Liver (tissue), 9 donors: ENCODE measurements around the gene KRTAP4-2. TPM values are rescaled to one million over a fixed set of nuclear protein-coding genes. Genes with fewer than 3 reads are reported as not detected.

ENCODE experiments used
- DNase-seq: peaks from one replicate; pipeline ENCODE4 v3.0.0-alpha.2; 2017; ENCODE audit warnings: low spot score
- H3K27ac ChIP-seq, 2 donors: one replicate each; pipeline ENCODE4 v1.7.0; 2013; ENCODE audit warnings: inconsistent platforms in 2 of 2, low read length in 2 of 2, control low read depth in 1 of 2, low read depth in 1 of 2, mild to moderate bottlenecking in 1 of 2
- H3K27me3 ChIP-seq, 4 donors: one replicate each; pipeline versions ENCODE4 v1.6.1 to v1.7.0; 2013; ENCODE audit warnings: low read length in 3 of 4, inconsistent platforms in 1 of 4, mild to moderate bottlenecking in 1 of 4, moderate library complexity in 1 of 4; ENCODE audit not compliant: control insufficient read depth in 4 of 4, insufficient read depth in 4 of 4
- H3K36me3 ChIP-seq, 4 donors: one replicate each; pipeline versions ENCODE4 v1.6.1 to v1.7.0; 2013; ENCODE audit warnings: low read length in 3 of 4, mild to moderate bottlenecking in 3 of 4, low read depth in 1 of 4, moderate library complexity in 1 of 4; ENCODE audit not compliant: control insufficient read depth in 4 of 4, insufficient read depth in 3 of 4
- H3K4me1 ChIP-seq, 4 donors: one replicate each; pipeline versions ENCODE4 v1.6.1 to v1.7.0; 2013; ENCODE audit warnings: low read length in 3 of 4, mild to moderate bottlenecking in 3 of 4, moderate library complexity in 1 of 4; ENCODE audit not compliant: control insufficient read depth in 4 of 4, insufficient read depth in 4 of 4
- H3K4me3 ChIP-seq, 3 donors: one replicate each; pipeline versions ENCODE4 v1.6.1 to v1.7.0; 2013; ENCODE audit warnings: low read length in 3 of 3, control low read depth in 1 of 3, low read depth in 1 of 3, mild to moderate bottlenecking in 1 of 3
- H3K9ac ChIP-seq, 2 donors: one replicate each; pipeline ENCODE4 v1.7.0; 2013; ENCODE audit warnings: low read length in 2 of 2, mild to moderate bottlenecking in 2 of 2, moderate library complexity in 2 of 2, control low read depth in 1 of 2, low read depth in 1 of 2
- H3K9me3 ChIP-seq, 4 donors: one replicate each; pipeline versions ENCODE4 v1.6.1 to v1.7.0; 2013; ENCODE audit warnings: low read length in 3 of 4; ENCODE audit not compliant: control insufficient read depth in 4 of 4
- ATF3 ChIP-seq: IDR thresholded peaks from 2 replicates; pipeline ENCODE4 v1.6.1; 2016; ENCODE audit warnings: antibody characterized with exemption
- CTCF ChIP-seq: fragments of 150-350 bp; IDR thresholded peaks from 2 replicates; pipeline ENCODE4 v1.5.1; 2017; ENCODE audit warnings: improper control_type of control experiment, low read depth, low read length; ENCODE audit not compliant: missing input control
- EGR1 ChIP-seq, 2 donors: IDR thresholded peaks; 2 replicates each; pipeline ENCODE4 v1.6.1; 2016 to 2018; ENCODE audit warnings: antibody characterized with exemption in 2 of 2, low read depth in 2 of 2
- FOXA1 ChIP-seq: IDR thresholded peaks from 2 replicates; pipeline ENCODE4 v1.6.1; 2016; ENCODE audit warnings: antibody characterized with exemption
- FOXA2 ChIP-seq: IDR thresholded peaks from 2 replicates; pipeline ENCODE4 v1.6.1; 2016; ENCODE audit warnings: antibody characterized with exemption
- GABPA ChIP-seq, 2 donors: IDR thresholded peaks in 1 of 2; conservative IDR thresholded peaks in 1 of 2; 2 replicates each; pipeline ENCODE4 v1.6.1; 2016; ENCODE audit warnings: antibody characterized with exemption in 2 of 2, mild to moderate bottlenecking in 1 of 2, moderate library complexity in 1 of 2
- HNF4A ChIP-seq, 2 donors: conservative IDR thresholded peaks; 2 replicates each; pipeline ENCODE4 v1.6.1; 2016; ENCODE audit warnings: antibody characterized with exemption in 2 of 2, mild to moderate bottlenecking in 2 of 2
- HNF4G ChIP-seq: IDR thresholded peaks from 2 replicates; pipeline ENCODE4 v1.6.1; 2016; ENCODE audit warnings: antibody characterized with exemption
- JUND ChIP-seq, 2 donors: IDR thresholded peaks; 2 replicates each; pipeline ENCODE4 v1.6.1; 2016; ENCODE audit warnings: antibody characterized with exemption in 2 of 2
- NR2F2 ChIP-seq: IDR thresholded peaks from 2 replicates; pipeline ENCODE4 v1.6.1; 2016; ENCODE audit warnings: antibody characterized with exemption
- RAD21 ChIP-seq, 2 donors: IDR thresholded peaks; 2 replicates each; pipeline ENCODE4 v1.6.1; 2016; ENCODE audit warnings: antibody characterized with exemption in 2 of 2, mild to moderate bottlenecking in 2 of 2
- RXRA ChIP-seq, 2 donors: IDR thresholded peaks; 2 replicates each; pipeline ENCODE4 v1.6.1; 2017 to 2018; ENCODE audit warnings: antibody characterized with exemption in 2 of 2, mild to moderate bottlenecking in 1 of 2
- SP1 ChIP-seq: IDR thresholded peaks from 2 replicates; pipeline ENCODE4 v1.6.1; 2018; ENCODE audit warnings: antibody characterized with exemption, mild to moderate bottlenecking
- TAF1 ChIP-seq: conservative IDR thresholded peaks from 2 replicates; pipeline ENCODE4 v1.6.1; 2016; ENCODE audit warnings: antibody characterized with exemption, mild to moderate bottlenecking
- YY1 ChIP-seq: IDR thresholded peaks from 2 replicates; pipeline ENCODE4 v1.6.1; 2016; ENCODE audit warnings: antibody characterized with exemption, mild to moderate bottlenecking
- WGBS: extraction: QIAGEN DNeasy Blood & Tissue Kit; methylation state at CpG from one replicate; pipeline ENCODE4 v1.1.7; 2013; 5-methylcytosine and 5-hydroxymethylcytosine counted together
- polyA plus RNA-seq, 2 donors: library from polyadenylated mRNA; stranded (reverse) in 1 of 2; unstranded in 1 of 2; fragments of 200-250 nt in 1 of 2; fragments of >200 nt in 1 of 2; fragmentation: Nextera tagmentation in 1 of 2; extraction: Ambion mirVana in 1 of 2; gene quantifications; one replicate each; pipeline versions ENCODE4 v1.2.1 to v1.2.3, GENCODE V29; 2013 to 2015
- total RNA-seq, 2 donors: library from RNA; depleted of rRNA; stranded (reverse); fragments of >200 nt; gene quantifications; one replicate each; pipeline ENCODE4 v1.2.3, GENCODE V29; 2014
- TF ChIP-seq, protein P1 (sequence below): IDR thresholded peaks from 2 replicates; pipeline ENCODE4 v1.6.1; 2016; ENCODE audit warnings: antibody characterized with exemption
- TF ChIP-seq, protein P2 (sequence below): IDR thresholded peaks from 2 replicates; pipeline ENCODE4 v1.6.1; 2016; ENCODE audit warnings: antibody characterized with exemption
- donor health status: healthy.
- donor health status: healthy.
- donor health status: healthy.
- donor health status: healthy.
- donor health status: healthy.

Gene KRTAP4-2
- total and polyA plus RNA-seq, 4 donors, result not detected

GRCh38 chr17:41147531-41148204 lies 30.4 kb downstream of the KRTAP4-2 start:
- H3K9ac ChIP-seq, result no peak overlapping the region
- H3K36me3 ChIP-seq, result no peaks in the 10 kb centered on the region
- H3K27ac ChIP-seq, result no peak overlapping the region
- no peaks in the 10 kb centered on the region for H3K4me1 ChIP-seq
- TF ChIP-seq YY1, result no peak
- no peak for TF ChIP-seq RXRA (IDR thresholded peaks at IDR 0.05)
- TF ChIP-seq NR2F2, result no peak
- TF ChIP-seq TAF1, result no peak
- TF ChIP-seq, protein P1, sequence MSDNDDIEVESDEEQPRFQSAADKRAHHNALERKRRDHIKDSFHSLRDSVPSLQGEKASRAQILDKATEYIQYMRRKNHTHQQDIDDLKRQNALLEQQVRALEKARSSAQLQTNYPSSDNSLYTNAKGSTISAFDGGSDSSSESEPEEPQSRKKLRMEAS, result no peak
- no peak for TF ChIP-seq EGR1 (IDR thresholded peaks at IDR 0.05; ENCODE audit: low read depth in 2 of 2)
- no peak for TF ChIP-seq HNF4G
- no peak for TF ChIP-seq JUND (IDR thresholded peaks at IDR 0.05)
- no peak for TF ChIP-seq RAD21 (IDR thresholded peaks at IDR 0.05)
- no peak for TF ChIP-seq ATF3
- TF ChIP-seq CTCF, result no peak
- TF ChIP-seq, protein P2, sequence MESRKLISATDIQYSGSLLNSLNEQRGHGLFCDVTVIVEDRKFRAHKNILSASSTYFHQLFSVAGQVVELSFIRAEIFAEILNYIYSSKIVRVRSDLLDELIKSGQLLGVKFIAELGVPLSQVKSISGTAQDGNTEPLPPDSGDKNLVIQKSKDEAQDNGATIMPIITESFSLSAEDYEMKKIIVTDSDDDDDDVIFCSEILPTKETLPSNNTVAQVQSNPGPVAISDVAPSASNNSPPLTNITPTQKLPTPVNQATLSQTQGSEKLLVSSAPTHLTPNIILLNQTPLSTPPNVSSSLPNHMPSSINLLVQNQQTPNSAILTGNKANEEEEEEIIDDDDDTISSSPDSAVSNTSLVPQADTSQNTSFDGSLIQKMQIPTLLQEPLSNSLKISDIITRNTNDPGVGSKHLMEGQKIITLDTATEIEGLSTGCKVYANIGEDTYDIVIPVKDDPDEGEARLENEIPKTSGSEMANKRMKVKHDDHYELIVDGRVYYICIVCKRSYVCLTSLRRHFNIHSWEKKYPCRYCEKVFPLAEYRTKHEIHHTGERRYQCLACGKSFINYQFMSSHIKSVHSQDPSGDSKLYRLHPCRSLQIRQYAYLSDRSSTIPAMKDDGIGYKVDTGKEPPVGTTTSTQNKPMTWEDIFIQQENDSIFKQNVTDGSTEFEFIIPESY, result no peak
- TF ChIP-seq FOXA1, result no peak
- TF ChIP-seq GABPA (IDR thresholded peaks at IDR 0.05 in 1 of 2, conservative IDR thresholded peaks at IDR 0.05 in 1 of 2), result no peak
- no peak for TF ChIP-seq SP1
- TF ChIP-seq HNF4A (conservative IDR thresholded peaks at IDR 0.05), result no peak
- TF ChIP-seq FOXA2, result no peak
- no peak overlapping the region for H3K4me3 ChIP-seq
- 90% methylated on average over 2 of the region's 2 CpGs for WGBS
- peaks cover 0 to 5% (median 0%) of the 10 kb centered on the region in 4 donors for H3K27me3 ChIP-seq
- H3K9me3 ChIP-seq, result peaks cover 2 to 14% (median 7%) of the 10 kb centered on the region in 4 donors
- DNase-seq, result no peak

- H3K27ac ChIP-seq, result no peak overlapping the region
- peaks cover 2 to 25% (median 7%) of the 10 kb centered on the region in 4 donors for H3K9me3 ChIP-seq
- no peaks in the 10 kb centered on the region for H3K36me3 ChIP-seq
- TF ChIP-seq, protein P1, result no peak
- 82% methylated on average over 2 of the region's 2 CpGs for WGBS
- no peak overlapping the region for H3K9ac ChIP-seq
- H3K4me3 ChIP-seq, result no peak overlapping the region
- DNase-seq, result no peak
- peaks cover 0 to 5% (median 0%) of the 10 kb centered on the region in 4 donors for H3K27me3 ChIP-seq
- H3K4me1 ChIP-seq, result no peaks in the 10 kb centered on the region
Observed at GRCh38 chr17:41145261-41145660, 32.8 kb downstream of the KRTAP4-2 start.
